ENCODE results near the gene MEX3D. TPM values are rescaled to one million over a fixed set of nuclear protein-coding genes. Genes with fewer than 3 reads are reported as not detected.
A peak's percentile ranks its signal among the peaks of the same experiment; 100 is the strongest.

The MEX3D gene
- total and polyA plus RNA-seq, 2 of the 4 experiments (the other 2 are of a cell fraction) = 9.1 to 9.6 TPM

GRCh38 chr19:1513499-1514294 lies 54.4 kb downstream of the MEX3D start:
- peak overlapping the region; percentile 64 for H3K4ac ChIP-seq (ENCODE audit: low read depth, low read length)
- H4K91ac ChIP-seq (ENCODE audit: insufficient read depth, low read depth, low read length) = peak overlapping the region; percentile 62; the same call in 1 of the 2 replicates
- peak overlapping the region; percentile 91 for H2AK9ac ChIP-seq (replicated peaks; ENCODE audit: low read depth, low read length, poor library complexity)
- H3K9me1 ChIP-seq (ENCODE audit: insufficient read depth, low read length) = no peaks in the 10 kb centered on the region
- H4K20me1 ChIP-seq (ENCODE audit: insufficient read depth, low read length) = peaks cover 6% of the 10 kb centered on the region; the same call in 1 of the 2 replicates
- peak overlapping the region; percentile 19; the same call in 1 of the 2 replicates for H2BK120ac ChIP-seq (ENCODE audit: low read depth, low read length)
- peaks cover 2% of the 10 kb centered on the region; the same call in 1 of the 2 replicates for H3K9me3 ChIP-seq (ENCODE audit: control insufficient read depth, insufficient read depth, low read length)
- peaks cover 4 to 15% of the 10 kb centered on the region in 2 experiments; a peak in 1 of 4 replicates for H3K79me1 ChIP-seq (ENCODE audit: low read depth in 1 of 2, low read length in 2 of 2)
- in situ Hi-C loops (cut with MboI; ENCODE audit: low sequenced_read_pairs) = no loop called here
- ChIA-PET CTCF (no interaction called here), POLR2A (ENCODE audit: unreplicated experiment) (no interaction called here)
- intact Hi-C loops (cut with micrococcal nuclease) = no loop called here
- H2AK5ac ChIP-seq (ENCODE audit: low read depth, low read length) = peak overlapping the region; percentile 50
- 15% methylated on average over 23 of the region's 52 CpGs; no CpG with 5 or more reads in 1 of the 2 experiments for WGBS, 2 experiments (ENCODE audit: extremely low coverage in 2 of 2, insufficient read length in 1 of 2)
- H3K4me1 ChIP-seq (ENCODE audit: control insufficient read depth, insufficient read depth, low read length) = peaks cover 4% of the 10 kb centered on the region; the same call in 1 of the 2 replicates
- peak overlapping the region; percentile 41; the same call in 1 of the 2 replicates for H4K5ac ChIP-seq (ENCODE audit: low read depth, low read length)
- peak overlapping the region; percentile 53; the same call in 1 of the 2 replicates for H3K4me2 ChIP-seq (ENCODE audit: low read depth, low read length)
- H3K18ac ChIP-seq (ENCODE audit: low read depth, low read length) = peak overlapping the region; percentile 46; the same call in 1 of the 2 replicates
- H4K8ac ChIP-seq (ENCODE audit: low read depth in 2 of 2, low read length in 2 of 2) = peak overlapping the region in 1 of 2 experiments; percentile 69; a peak in 2 of 4 replicates
- no peak overlapping the region; the same call in 1 of the 2 replicates for H3K14ac ChIP-seq (replicated peaks; ENCODE audit: low read depth, low read length)
- H2BK20ac ChIP-seq (ENCODE audit: low read depth, low read length) = no peak overlapping the region
- ATAC-seq (ENCODE audit: low read depth) (peak; percentile 67), DNase-seq (peak; percentile 53)
- no peaks in the 10 kb centered on the region; the same call in 1 of the 2 replicates for H3K27me3 ChIP-seq (ENCODE audit: control insufficient read depth, insufficient read depth, low read length)
- no peak overlapping the region for H3K23ac ChIP-seq (ENCODE audit: low read depth, low read length)
- H2BK15ac ChIP-seq (ENCODE audit: low read depth, low read length) = no peak overlapping the region
- TF ChIP-seq SMC3 (IDR thresholded peaks at IDR 0.05; ENCODE audit: low read depth, low read length) = peak; percentile 44
- TF ChIP-seq, protein P1, sequence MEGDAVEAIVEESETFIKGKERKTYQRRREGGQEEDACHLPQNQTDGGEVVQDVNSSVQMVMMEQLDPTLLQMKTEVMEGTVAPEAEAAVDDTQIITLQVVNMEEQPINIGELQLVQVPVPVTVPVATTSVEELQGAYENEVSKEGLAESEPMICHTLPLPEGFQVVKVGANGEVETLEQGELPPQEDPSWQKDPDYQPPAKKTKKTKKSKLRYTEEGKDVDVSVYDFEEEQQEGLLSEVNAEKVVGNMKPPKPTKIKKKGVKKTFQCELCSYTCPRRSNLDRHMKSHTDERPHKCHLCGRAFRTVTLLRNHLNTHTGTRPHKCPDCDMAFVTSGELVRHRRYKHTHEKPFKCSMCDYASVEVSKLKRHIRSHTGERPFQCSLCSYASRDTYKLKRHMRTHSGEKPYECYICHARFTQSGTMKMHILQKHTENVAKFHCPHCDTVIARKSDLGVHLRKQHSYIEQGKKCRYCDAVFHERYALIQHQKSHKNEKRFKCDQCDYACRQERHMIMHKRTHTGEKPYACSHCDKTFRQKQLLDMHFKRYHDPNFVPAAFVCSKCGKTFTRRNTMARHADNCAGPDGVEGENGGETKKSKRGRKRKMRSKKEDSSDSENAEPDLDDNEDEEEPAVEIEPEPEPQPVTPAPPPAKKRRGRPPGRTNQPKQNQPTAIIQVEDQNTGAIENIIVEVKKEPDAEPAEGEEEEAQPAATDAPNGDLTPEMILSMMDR (conservative IDR thresholded peaks at IDR 0.05; ENCODE audit: low read depth, low read length) = peak; percentile 82
- TF ChIP-seq CEBPB (IDR thresholded peaks at IDR 0.05; ENCODE audit: low read depth, low read length) = no peak
- TF ChIP-seq, protein P2, sequence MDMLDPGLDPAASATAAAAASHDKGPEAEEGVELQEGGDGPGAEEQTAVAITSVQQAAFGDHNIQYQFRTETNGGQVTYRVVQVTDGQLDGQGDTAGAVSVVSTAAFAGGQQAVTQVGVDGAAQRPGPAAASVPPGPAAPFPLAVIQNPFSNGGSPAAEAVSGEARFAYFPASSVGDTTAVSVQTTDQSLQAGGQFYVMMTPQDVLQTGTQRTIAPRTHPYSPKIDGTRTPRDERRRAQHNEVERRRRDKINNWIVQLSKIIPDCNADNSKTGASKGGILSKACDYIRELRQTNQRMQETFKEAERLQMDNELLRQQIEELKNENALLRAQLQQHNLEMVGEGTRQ (IDR thresholded peaks at IDR 0.05; ENCODE audit: low read depth, low read length) = no peak
- no peak for TF ChIP-seq POLR2A (IDR thresholded peaks at IDR 0.05; ENCODE audit: low read depth, low read length)
- TF ChIP-seq RAD21 (IDR thresholded peaks at IDR 0.05; ENCODE audit: low read length) = peak; percentile 49
- peak; percentile 83 for TF ChIP-seq MAZ (IDR thresholded peaks at IDR 0.05; ENCODE audit: borderline replicate concordance, low read depth, low read length)
- peak overlapping the region; percentile 71 for H3K9ac ChIP-seq (ENCODE audit: low read depth, low read length)
- H3K56ac ChIP-seq (ENCODE audit: extremely low read depth, insufficient read depth, low read length) = peak overlapping the region; percentile 41; the same call in 1 of the 2 replicates
- peak overlapping the region; percentile 63 for H2BK5ac ChIP-seq (ENCODE audit: low read depth, low read length, poor library complexity, severe bottlenecking)
- H2AFZ ChIP-seq (replicated peaks; ENCODE audit: low read length, poor library complexity) = peak overlapping the region; percentile 90
- BruUV-seq (replicated peaks) = no TSS peak
- H3K36me3 ChIP-seq (ENCODE audit: control insufficient read depth, insufficient read depth, low read length) = peaks cover 5% of the 10 kb centered on the region; the same call in 1 of the 2 replicates
- peak overlapping the region; percentile 83 for H3K27ac ChIP-seq (ENCODE audit: insufficient read depth, low read length)
- peak overlapping the region; percentile 98 for H3K4me3 ChIP-seq (ENCODE audit: insufficient read depth, low read depth, low read length)
- dilution Hi-C loops (cut with HindIII; ENCODE audit: low sequenced_read_pairs, unreplicated experiment) = no loop called here

All from IMR-90 (cell line).